M059J (cell line): ENCODE results near the gene SLC15A3. TPM values are rescaled to one million over a fixed set of nuclear protein-coding genes. Genes with fewer than 3 reads are reported as not detected.

Experiments
- DNase-seq: peaks from one replicate; pipeline ENCODE4 v3.0.0-alpha.2; 2012; ENCODE audit warnings: low read depth
- total RNA-seq: library from RNA; depleted of rRNA; stranded (reverse); fragments of >200 nt; shearing (Covaris generic); gene quantifications from 2 replicates; pipeline ENCODE4 v1.2.3, GENCODE V29; 2014

The SLC15A3 gene
- total RNA-seq, 1 experiment from 2014 or later = 23.3 TPM

DNA sequence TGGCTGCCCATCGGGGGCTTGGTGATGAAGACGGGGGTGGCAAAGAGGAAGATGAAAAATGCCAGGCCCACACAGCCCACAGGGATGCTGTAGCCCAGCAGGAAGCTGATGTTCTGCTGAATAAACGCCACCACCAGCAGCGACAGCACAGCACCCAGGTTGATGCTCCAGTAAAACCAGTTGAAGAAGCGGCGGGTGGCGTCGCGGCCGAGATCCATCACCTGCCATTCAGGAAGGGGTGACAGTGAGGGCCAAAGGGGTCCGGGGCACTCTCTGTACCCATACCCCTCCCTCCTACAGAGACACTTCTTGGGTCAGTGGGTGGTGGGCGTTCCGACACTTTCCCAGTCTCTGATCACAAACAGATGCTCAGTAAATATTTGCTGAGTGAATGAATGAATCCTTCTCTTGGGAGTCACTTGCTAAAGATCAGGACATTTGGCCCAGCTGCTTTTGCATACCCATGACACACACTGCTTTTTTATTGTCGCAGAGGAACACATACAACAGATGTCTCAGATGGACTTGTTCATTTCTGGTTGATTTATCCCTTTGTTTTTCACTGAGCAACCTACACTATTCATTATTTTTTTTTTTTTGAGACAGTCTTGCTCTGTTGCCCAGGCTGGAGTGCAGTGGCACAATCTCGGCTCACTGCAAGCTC lies 5.2 kb downstream of the SLC15A3 start:
- no peak for DNase-seq

DNA sequence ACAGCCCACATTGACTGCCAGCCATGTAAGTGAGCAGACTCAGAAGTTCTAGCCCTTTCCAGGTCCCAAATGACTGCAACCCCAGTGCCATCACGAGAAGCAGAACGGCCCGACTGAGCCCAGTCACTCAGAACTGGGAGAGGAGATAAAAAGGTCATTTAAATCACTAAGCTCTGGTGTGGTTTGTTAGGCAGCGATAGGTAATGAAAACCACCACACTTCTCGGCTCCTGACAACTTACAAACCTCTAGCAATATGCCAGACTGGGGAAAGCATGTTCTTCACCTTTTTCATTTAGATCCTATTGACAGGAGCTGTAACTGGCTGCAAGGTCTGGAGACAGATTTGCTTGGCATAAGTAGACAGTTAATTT lies 6.7 kb downstream of the SLC15A3 start:
- DNase-seq = no peak

DNA sequence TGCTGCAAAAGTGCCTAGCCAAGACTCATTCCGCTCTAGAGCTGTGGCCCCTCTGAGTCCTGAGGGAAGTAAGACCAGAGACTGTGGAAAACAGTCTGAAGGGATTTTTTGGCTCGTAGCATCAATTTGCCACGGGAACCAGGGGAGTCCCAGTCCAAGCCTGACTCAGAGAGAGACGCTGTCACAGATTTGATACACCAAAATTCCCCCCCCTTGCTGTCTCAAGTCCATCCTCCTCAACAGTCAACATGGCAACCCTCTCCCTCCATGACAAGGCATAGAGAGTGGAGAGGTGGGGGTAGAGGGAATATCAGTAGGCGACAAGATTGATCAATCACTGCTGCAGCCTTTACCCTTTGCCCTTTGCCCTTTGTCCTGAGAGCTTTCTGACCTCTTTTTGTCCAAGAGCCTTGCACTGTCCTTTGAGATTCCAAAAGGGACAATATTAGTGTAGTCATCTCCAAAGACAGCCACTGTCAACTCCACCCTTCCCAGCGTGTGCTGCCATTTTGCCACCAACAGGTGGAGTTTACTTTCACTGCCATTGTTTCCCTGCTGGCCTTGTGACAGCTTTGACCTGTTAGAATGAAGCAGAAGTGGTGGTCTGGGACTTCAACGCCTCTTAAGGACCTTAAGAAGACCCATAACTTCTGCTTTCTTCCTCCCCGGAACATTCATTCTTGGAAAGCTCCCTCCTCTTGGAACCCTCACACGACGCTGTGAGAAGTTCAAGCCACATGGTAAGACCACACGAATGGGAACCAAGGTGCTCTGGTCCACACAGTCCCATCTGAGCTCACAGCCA lies 7.3 kb downstream of the SLC15A3 start:
- DNase-seq = no peak

DNA sequence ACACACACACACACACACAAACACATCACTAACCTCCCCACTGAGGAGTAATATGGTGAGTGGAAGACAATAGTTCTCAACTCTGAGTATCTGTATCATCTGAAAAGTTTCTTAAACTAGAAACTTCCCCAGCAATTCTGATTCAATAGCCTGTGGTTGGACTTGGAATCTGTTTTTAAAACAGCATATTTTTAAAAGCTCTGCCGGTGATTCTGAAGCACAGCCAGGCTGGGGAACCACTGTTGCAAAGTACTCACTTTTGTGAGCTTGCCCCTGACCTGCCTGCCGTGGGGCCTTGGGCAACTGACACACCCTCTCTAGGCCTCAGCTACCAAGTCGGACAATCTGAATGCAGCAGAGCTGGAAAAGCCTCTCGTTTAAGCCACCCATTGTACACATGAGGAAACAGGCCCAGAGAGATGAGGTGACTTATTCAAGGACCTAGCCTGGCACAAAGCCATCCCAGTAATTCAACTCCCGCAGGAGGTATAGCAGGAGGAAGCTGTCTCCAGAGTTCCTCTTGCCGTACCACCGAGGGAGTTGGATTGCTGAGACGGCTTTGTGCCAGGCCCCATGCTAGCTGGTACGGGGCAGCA lies 8.9 kb downstream of the SLC15A3 start:
- DNase-seq = no peak

DNA sequence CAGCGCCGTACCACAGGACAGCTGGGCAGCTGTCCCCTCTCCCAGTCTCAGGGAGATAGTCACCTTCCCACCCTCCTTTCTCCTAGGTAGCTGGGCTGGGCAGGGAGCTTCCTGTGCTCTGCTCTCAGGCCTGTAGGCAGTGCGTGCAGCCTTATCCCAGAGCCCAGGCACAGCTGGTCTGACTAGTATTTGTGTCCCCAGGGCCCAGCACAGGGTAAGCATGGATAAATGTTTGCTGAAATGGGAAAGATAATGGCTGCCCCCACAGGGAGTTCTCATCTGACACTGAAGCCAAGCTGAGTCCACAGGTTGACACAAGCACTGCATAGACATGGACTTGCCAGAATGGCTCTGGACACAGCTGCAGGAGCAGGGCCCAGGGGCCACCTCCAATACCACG lies 9.8 kb downstream of the SLC15A3 start:
- DNase-seq = no peak

DNA sequence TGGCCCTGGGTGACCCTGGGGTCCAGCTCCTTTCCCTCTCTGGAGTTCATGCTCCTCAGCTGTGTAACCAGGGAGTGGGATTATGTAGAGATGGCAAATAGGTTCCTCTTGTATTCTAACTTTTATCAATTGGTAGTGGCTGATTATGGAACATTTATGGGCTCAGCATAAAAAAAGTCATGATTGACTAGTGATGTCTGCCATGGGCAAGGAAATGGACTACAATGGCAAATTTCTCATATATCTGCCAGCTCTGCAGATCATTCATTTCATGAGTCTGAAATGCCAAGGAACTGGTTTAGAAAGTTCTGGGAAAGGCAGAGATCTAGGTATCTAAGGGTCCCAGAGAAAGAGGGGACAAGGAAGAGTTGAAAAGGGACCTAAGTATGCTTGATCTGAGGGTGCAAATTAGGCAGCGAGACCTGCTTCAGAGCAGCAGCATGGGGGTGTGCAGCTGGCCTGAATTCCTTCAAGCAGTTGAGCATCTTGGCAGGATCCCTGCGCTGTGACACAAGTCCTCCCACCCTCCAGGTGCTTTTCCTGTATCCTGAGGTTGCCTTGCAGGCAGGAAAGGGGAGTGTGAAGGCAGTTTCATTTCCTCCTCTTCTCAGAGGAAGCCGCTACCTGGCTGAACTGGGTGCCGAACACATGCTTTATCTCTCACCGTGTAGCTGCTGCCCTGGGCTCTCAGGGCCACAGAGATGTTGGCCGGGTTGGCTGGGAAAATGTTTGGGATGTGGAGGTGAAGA lies 10.4 kb downstream of the SLC15A3 start:
- no peak for DNase-seq

DNA sequence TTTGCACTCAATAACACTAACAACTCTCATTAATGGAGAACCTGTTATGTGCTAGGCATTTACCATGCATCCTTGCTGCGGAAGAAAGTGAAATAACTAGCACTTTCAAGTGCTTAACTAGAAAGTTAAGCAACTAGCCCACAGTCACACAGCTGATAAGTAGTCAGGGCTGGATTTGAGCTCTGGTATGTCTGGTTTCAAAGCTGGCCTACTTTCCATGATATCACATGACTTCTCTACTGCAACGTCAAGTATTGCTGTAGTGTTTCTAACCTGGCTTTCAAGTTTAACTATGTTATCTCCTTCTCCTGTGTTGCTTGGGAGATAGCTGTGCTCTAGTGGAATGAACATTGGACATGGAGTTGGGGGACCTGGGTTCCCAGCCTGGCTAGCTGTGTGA lies 12.1 kb downstream of the SLC15A3 start:
- no peak for DNase-seq

DNA sequence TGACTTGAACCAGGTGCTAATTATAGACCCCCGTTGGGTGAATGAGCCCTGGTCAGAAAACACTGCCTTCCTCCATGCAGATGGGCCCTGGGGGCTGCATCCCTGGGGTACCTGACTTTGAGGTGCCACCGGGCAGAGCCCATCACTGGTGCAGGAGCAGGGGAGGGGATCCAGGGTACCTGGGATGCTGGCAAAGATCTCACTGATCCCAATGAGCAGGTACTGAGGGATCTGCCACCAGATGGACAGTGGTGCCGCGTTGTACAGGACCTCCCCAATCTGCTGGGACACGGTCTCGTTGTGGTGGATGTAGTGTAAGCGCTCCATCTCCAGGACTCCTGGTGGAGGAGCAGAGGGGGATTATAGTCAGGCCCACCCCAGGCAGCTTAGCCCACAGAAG lies 12.7 kb downstream of the SLC15A3 start:
- no peak for DNase-seq

DNA sequence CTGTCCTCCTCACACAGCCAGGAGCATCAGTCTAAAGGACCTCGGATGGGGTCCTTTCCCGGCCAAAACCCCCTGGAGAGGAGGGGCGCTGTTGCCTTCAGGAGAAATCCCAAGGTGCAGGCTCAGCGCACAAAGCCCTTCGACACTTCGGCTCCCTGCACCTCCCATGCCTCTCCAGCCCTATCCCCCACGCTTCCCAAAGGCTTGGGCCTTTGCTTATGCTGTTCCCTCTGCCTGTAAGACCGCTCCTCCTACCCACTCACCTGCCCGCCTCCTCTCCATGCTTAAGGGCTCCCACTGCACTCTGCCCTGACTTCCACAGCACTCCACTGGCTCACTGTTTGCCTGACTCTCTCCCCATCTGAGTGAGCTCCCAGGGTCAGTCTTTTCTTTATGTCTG lies 13.5 kb downstream of the SLC15A3 start:
- no peak for DNase-seq

DNA sequence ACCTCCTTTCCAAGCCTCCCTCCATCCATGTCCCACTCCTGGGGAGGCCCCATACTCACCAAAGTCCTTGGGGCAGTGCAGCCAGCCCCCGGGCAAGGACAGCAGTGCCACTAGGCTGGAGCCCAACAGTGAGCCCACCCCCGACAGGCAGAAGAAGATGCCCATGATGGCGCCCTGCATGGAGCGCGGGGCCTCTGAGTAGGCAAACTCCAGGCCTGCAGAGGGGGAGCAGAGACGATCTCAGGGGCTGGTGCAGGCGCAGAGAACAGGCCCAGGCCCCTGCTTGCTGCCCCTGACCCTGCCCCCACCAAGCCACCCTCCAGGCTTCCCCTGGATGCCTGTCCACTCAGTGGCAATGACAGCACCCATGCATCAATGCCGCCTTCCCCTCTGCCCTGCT lies 14.2 kb downstream of the SLC15A3 start:
- DNase-seq = no peak

DNA sequence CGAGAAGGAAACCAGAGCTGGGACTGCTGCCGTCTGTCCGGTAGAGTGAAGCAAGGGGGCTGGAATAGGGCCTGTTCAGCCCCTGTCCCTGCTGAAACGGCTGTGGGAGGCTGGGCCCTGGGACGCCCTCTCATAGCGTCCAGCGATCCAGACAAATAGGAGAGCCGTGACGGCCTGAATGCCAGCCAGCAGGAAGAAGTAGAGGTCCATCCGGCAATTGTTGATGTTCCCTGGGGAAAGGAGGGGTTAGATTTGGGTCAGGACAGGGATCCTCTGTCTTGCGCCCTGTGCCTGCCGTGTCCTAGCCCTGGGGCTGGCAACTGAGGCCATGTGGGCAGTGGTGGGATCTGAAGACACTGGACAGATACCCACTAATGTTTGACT lies 14.8 kb downstream of the SLC15A3 start:
- DNase-seq = no peak

DNA sequence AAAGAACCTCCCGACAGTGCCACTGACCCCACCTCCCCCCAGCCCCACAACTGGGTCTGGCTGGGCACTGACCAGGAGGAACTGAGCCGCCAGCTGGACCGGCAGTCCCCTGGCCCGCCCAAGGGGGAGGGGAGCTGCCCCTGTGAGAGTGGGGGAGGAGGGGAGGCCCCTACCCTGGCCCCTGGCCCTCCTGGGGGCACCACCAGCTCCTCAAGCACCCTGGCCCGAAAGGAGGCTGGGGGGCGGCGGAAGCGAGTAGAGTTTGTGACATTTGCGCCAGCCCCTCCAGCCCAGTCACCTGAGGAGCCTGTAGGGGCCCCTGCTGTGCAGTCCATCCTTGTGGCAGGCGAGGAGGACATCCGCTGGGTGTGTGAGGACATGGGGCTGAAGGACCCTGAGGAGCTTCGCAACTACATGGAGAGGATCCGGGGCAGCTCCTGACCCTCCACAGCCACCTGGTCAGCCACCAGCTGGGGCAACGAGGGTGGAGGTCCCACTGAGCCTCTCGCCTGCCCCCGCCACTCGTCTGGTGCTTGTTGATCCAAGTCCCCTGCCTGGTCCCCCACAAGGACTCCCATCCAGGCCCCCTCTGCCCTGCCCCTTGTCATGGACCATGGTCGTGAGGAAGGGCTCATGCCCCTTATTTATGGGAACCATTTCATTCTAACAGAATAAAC lies 15.4 kb downstream of the SLC15A3 start:
- no peak for DNase-seq

DNA sequence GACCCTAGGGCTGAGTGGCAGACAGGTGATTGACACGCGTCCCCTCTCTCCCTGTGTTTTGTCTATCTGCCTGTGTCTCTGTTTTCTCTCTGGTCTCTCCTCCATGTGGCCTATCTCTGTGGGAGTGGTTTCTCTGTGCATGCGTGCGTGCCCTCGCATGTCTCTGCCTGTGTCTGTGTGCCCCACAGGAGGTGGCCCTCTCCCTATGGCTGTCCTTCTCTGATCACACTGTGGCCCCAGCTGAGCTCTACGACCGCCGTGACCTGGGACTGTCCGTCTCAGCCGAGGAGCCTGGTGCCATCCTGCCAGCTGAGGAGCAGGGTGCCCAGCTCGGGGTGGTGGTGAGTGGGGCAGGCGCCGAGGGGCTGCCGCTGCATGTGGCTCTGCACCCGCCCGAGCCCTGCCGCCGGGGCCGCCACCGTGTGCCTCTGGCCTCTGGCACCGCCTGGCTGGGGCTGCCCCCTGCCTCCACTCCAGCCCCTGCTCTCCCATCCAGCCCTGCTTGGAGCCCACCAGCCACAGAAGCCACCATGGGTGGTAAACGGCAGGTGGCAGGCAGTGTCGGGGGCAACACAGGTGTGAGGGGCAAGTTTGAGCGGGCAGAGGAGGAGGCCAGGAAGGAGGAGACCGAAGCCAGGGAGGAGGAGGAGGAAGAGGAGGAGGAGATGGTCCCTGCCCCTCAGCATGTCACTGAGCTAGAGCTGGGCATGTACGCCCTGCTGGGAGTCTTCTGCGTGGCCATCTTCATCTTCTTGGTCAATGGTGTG lies 16.1 kb downstream of the SLC15A3 start:
- DNase-seq = no peak

DNA sequence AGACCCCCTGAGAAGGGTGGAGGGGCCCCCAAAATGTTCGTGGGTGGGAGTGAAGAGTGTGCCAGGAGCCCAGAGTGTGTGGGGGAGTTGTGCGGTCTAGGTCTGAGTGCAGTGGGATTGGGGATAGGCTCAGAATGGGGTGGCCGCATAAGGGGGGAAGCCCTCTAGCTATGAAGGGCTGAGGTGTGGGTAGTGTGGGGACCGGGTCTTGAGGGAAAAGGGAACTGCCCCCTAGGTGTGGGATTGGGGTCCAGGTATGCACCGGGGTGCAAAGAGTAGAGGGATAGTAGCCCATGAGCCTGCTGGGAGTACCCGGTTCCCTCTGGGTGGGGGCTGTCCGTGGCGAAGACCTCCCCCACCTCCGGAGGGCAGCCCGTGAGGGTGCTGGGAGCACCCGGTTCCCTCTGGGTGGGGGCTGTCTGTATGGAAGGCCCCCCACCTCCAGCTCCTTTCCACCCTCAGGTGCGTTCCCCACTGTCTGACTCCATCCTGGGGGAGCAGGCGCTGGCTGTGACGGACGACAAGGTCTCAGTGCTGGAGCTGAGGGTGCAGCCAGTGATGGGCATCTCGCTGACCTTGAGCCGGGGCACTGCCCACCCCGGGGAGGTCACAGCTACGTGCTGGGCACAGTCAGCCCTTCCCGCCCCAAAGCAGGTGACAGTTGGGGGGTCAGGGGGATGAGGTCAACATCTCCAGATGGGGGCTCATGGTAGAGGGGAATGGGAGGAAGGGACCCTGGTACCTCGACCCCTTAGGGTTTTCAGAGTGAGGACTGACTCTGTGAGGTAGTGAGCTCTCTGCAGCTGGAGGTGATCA lies 17.0 kb downstream of the SLC15A3 start:
- no peak for DNase-seq

DNA sequence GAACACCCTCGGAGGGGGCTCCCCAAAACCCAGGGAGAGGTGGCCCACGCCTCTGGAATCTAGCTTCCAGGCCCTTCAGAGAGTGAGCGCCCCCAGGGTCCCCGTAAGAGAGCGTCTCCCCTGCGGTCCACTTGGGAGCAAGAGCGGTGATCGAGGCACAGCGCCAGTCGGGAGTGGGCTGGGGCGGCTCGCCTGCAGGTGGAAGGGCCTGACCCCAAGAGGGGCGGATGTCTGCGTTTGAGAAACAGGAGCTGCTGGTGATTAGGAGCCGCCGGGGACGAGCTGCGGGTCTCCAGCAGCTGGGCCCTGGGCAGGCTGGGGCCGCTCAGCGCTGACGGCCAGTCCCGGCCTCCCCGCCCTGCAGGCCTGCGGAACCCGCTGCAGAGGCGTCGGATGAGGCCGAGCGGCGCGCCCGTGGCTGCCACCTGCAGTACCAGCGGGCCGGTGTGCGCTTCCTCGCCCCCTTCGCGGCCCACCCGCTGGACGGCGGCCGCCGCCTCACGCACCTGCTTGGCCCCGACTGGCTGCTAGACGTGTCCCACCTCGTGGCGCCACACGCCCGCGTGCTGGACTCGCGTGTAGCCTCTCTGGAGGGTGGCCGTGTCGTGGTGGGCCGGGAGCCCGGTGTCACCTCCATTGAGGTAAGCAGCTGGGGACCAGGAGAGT lies 17.7 kb downstream of the SLC15A3 start:
- no peak for DNase-seq

DNA sequence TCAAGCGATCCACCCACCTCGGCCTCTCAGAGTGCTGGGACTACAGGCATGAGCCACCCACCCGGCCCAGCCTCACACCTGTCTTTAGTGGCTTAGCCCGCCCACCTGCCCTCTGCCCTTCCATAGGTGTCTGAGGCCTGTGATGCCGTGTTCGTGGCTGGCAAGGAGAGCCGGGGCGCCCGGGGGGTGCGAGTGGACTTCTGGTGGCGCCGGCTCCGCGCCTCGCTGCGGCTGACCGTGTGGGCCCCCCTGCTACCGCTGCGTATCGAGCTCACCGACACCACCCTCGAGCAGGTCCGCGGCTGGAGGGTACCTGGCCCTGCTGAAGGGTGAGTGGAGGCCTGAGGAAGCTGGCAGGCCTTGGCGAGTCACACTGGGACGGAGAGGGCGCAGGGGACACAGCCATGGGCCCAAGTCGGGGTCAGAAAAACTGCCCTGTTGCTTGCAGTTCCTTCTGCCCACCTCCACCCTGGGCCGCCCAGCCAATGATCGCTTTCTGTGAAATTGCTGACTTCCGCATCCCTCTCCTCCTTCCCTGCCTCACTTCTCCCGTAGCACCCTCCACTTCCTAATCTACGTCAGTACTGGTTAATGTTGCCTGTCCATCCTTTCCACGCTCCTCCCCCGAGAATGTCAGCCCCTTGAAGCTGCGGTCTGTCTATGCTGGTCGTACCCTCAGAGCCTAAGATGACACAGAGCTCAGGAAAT lies 18.4 kb downstream of the SLC15A3 start:
- DNase-seq = no peak

DNA sequence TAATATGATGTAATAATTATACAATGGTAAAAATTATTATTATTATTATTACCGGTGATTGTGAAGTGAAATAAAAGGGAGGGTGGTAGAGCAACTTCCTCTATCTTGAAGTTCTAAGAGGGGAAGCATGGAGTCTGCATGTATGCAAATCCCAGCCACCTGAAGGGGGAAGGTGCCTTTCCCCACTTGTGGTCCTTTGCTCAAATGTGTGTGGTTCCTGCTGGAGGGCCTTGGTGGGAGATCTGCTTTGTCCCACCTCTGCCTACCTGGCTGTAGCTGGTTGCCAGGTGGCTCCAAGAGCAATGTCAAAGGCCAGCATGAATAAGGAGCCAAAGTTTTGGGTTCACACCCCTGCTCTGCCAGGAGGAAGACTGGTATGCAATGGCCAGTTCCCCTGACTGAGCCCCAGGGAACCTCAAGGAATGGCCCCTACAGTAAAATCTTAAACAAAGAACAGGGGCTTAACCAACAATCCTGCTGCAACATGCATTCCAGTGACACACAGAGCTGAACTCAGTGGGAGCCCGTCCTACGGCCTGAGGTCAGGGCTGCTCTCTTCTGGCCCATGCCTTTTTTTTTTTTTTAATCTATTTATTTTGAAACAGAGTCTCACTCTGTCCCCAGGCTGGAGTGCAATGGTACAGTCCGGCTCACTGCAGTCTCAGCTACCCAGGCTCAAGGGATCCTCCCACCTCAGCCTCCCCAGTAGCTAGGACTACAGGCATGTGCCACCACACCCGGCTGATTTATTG lies 19.2 kb downstream of the SLC15A3 start:
- no peak for DNase-seq

DNA sequence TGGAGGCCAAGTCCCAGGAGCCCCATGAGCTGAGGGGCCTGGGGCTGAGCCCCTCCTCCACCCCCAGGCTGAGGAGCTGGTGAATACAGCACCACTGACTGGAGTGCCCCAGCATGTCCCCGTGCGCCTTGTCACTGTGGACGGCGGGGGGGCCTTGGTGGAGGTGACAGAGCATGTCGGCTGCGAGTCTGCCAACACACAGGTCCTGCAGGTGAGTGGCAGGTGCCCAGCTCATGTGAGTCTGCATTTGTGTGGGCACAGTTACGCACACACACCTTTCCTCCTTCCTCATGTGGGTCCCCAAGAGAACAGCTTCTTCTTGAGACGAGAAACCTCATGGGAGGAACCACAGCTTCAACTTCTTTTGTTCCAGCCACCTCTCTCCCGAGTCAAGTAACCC lies 20.1 kb downstream of the SLC15A3 start:
- no peak for DNase-seq
